GM18868 (cell line): ENCODE data around the gene TRIM2.

ENCODE experiments used
- ATAC-seq: cut with Tn5 transposase; IDR thresholded peaks from one replicate; pipeline ENCODE4 v1.9.1; 2021; ENCODE audit warnings: mild to moderate bottlenecking, moderate library complexity; ENCODE audit not compliant: unreplicated experiment

TRIM2 gene

GRCh38 chr4:153367092-153367491 lies 162.8 kb downstream of the TRIM2 start:
- no peak for ATAC-seq

- ATAC-seq, result no peak
Measured at GRCh38 chr4:153369021-153369420, 164.8 kb downstream of the TRIM2 start.

GRCh38 chr4:153371701-153372234 lies 167.5 kb downstream of the TRIM2 start:
- no peak for ATAC-seq

GRCh38 chr4:153372967-153373562 lies 168.8 kb downstream of the TRIM2 start:
- ATAC-seq, result no peak

- ATAC-seq, result no peak
Measured at GRCh38 chr4:153374442-153374841, 170.2 kb downstream of the TRIM2 start.

- ATAC-seq, result no peak
Measured at GRCh38 chr4:153375303-153375702, 171.1 kb downstream of the TRIM2 start.

GRCh38 chr4:153383131-153383530 lies 178.9 kb downstream of the TRIM2 start:
- no peak for ATAC-seq

- ATAC-seq, result no peak
Measured at GRCh38 chr4:153384160-153384559, 179.9 kb downstream of the TRIM2 start.

GRCh38 chr4:153385784-153386183 lies 181.5 kb downstream of the TRIM2 start:
- no peak for ATAC-seq

- no peak for ATAC-seq
Measured at GRCh38 chr4:153387981-153388380, 183.7 kb downstream of the TRIM2 start.
